Naive B cell (primary cell): Measurements from ENCODE around the gene FAM184B. TPM values are rescaled to one million over a fixed set of nuclear protein-coding genes. Genes with fewer than 3 reads are reported as not detected.
"Not testable (repeated sequence)": the region's sequence is repeated elsewhere in the genome, so short reads cannot be mapped to it uniquely, and the experiment has no call there.

Source experiments
- ATAC-seq, 2 donors: fragments of 150-1000 bp; cut with Tn5 transposase; 2 replicates each; pipeline ENCODE4 v1.10.0; 2021; ENCODE audit warnings: low read depth in 2 of 2, mild to moderate bottlenecking in 2 of 2, moderate library complexity in 2 of 2
- DNase-seq: peaks from one replicate; pipeline ENCODE4 v3.0.0; 2022
- H3K27ac Mint-ChIP-seq, 6 donors: one replicate each; pipeline ENCODE4 v1.8.0; 2020 to 2022; ENCODE audit warnings: mild to moderate bottlenecking in 6 of 6, mixed read lengths in 6 of 6, moderate library complexity in 5 of 6, inconsistent platforms in 2 of 6
- H3K27me3 Mint-ChIP-seq, 3 donors: one replicate each; pipeline ENCODE4 v1.8.0; 2021 to 2022; ENCODE audit warnings: mixed read lengths in 3 of 3, mild to moderate bottlenecking in 1 of 3
- H3K36me3 Mint-ChIP-seq, 2 donors: one replicate each; pipeline ENCODE4 v1.8.0; 2020 to 2022; ENCODE audit warnings: mixed read lengths in 2 of 2, inconsistent platforms in 1 of 2, mild to moderate bottlenecking in 1 of 2
- H3K4me1 Mint-ChIP-seq, 3 donors: one replicate each; pipeline ENCODE4 v1.8.0; 2020 to 2022; ENCODE audit warnings: mixed read lengths in 3 of 3, inconsistent platforms in 1 of 3, mild to moderate bottlenecking in 1 of 3, moderate library complexity in 1 of 3
- H3K4me3 Mint-ChIP-seq, 8 donors: one replicate each; pipeline ENCODE4 v1.8.0; 2020 to 2022; ENCODE audit warnings: mild to moderate bottlenecking in 8 of 8, mixed read lengths in 8 of 8, moderate library complexity in 8 of 8, inconsistent platforms in 2 of 8
- H3K9me3 Mint-ChIP-seq, 7 donors: one replicate each; pipeline ENCODE4 v1.8.0; 2020 to 2022; ENCODE audit warnings: mixed read lengths in 7 of 7, mild to moderate bottlenecking in 5 of 7, inconsistent platforms in 2 of 7, moderate library complexity in 1 of 7
- polyA plus RNA-seq, 6 donors: library from polyadenylated mRNA; unstranded; fragments of 300-500 nt; fragmentation: Illumina TruSeq; gene quantifications; one replicate each; pipeline ENCODE4 v1.2.3, GENCODE V29; 2021; ENCODE audit warnings: low read depth in 6 of 6

FAM184B gene
- polyA plus RNA-seq, 6 donors from 2014 or later: not detected

GRCh38 chr4:17704020-17704650, 77.3 kb downstream of the FAM184B start:
- H3K36me3 Mint-ChIP-seq: no peaks in the 10 kb centered on the region
- DNase-seq (no peak), ATAC-seq (no peak)
- H3K9me3 Mint-ChIP-seq: peaks cover 2 to 15% (median 7%) of the 10 kb centered on the region in 7 donors
- peaks cover 0 to 6% (median 6%) of the 10 kb centered on the region in 3 donors for H3K27me3 Mint-ChIP-seq
- H3K4me1 Mint-ChIP-seq: no peaks in the 10 kb centered on the region
- H3K4me3 Mint-ChIP-seq: no peak overlapping the region
- H3K27ac Mint-ChIP-seq: peak overlapping the region in 1 of 6 donors; percentile 87

- H3K27ac Mint-ChIP-seq: no peak overlapping the region
- H3K4me1 Mint-ChIP-seq: no peaks in the 10 kb centered on the region
- H3K36me3 Mint-ChIP-seq: no peaks in the 10 kb centered on the region
- H3K9me3 Mint-ChIP-seq: peaks cover 5 to 30% (median 17%) of the 10 kb centered on the region in 7 donors
- ATAC-seq: no peak
- no peak for DNase-seq
- H3K4me3 Mint-ChIP-seq: no peak overlapping the region
- H3K27me3 Mint-ChIP-seq: peaks cover 0 to 6% (median 6%) of the 10 kb centered on the region in 3 donors
These were observed 78.8 kb downstream of the FAM184B start for GRCh38 chr4:17702641-17703040.

GRCh38 chr4:17701882-17702281, 79.5 kb downstream of the FAM184B start:
- Mint-ChIP-seq H3K9me3 (peaks cover 5 to 31% (median 18%) of the 10 kb centered on the region in 7 donors), H3K27ac (no peak overlapping the region), H3K36me3 (no peaks in the 10 kb centered on the region), H3K27me3 (peaks cover 0 to 6% (median 6%) of the 10 kb centered on the region in 3 donors), H3K4me1 (no peaks in the 10 kb centered on the region), H3K4me3 (no peak overlapping the region)
- ATAC-seq: no peak
- DNase-seq: no peak

GRCh38 chr4:17701138-17701839, 80.1 kb downstream of the FAM184B start:
- no peaks in the 10 kb centered on the region for H3K4me1 Mint-ChIP-seq
- no peaks in the 10 kb centered on the region for H3K36me3 Mint-ChIP-seq
- H3K9me3 Mint-ChIP-seq: peaks cover 5 to 31% (median 19%) of the 10 kb centered on the region in 7 donors
- H3K27me3 Mint-ChIP-seq: peaks cover 0 to 6% (median 6%) of the 10 kb centered on the region in 3 donors
- no peak overlapping the region for H3K4me3 Mint-ChIP-seq
- no peak for DNase-seq
- no peak for ATAC-seq
- H3K27ac Mint-ChIP-seq: no peak overlapping the region

GRCh38 chr4:17699380-17699779, 82.0 kb downstream of the FAM184B start:
- Mint-ChIP-seq H3K27ac (no peak overlapping the region), H3K36me3 (no peaks in the 10 kb centered on the region), H3K27me3 (peaks cover 4 to 20% (median 6%) of the 10 kb centered on the region in 3 donors), H3K4me3 (no peak overlapping the region), H3K4me1 (no peaks in the 10 kb centered on the region), H3K9me3 (peaks cover 5 to 31% (median 19%) of the 10 kb centered on the region in 7 donors)
- DNase-seq: no peak
- ATAC-seq: no peak

- no peaks in the 10 kb centered on the region for H3K4me1 Mint-ChIP-seq
- H3K36me3 Mint-ChIP-seq: no peaks in the 10 kb centered on the region
- ATAC-seq (no peak), DNase-seq (no peak)
- H3K27ac Mint-ChIP-seq: peak overlapping the region in 1 of 6 donors; percentile 88
- H3K4me3 Mint-ChIP-seq: no peak overlapping the region
- H3K9me3 Mint-ChIP-seq: peaks cover 5 to 31% (median 19%) of the 10 kb centered on the region in 7 donors
- peaks cover 7 to 19% (median 10%) of the 10 kb centered on the region in 3 donors for H3K27me3 Mint-ChIP-seq
These were observed 83.3 kb downstream of the FAM184B start for GRCh38 chr4:17698116-17698515.

- H3K27me3 Mint-ChIP-seq: peaks cover 11 to 21% (median 18%) of the 10 kb centered on the region in 3 donors
- peak overlapping the region in 1 of 6 donors; percentile 58 for H3K27ac Mint-ChIP-seq
- ATAC-seq (no peak), DNase-seq (no peak)
- H3K4me1 Mint-ChIP-seq: no peaks in the 10 kb centered on the region
- no peak overlapping the region for H3K4me3 Mint-ChIP-seq
- H3K36me3 Mint-ChIP-seq: no peaks in the 10 kb centered on the region
- H3K9me3 Mint-ChIP-seq: peaks cover 5 to 27% (median 17%) of the 10 kb centered on the region in 7 donors
These were observed 86.1 kb downstream of the FAM184B start for GRCh38 chr4:17695341-17695740.

- Mint-ChIP-seq H3K27me3 (peaks cover 11 to 22% (median 21%) of the 10 kb centered on the region in 3 donors), H3K4me1 (no peaks in the 10 kb centered on the region), H3K4me3 (no peak overlapping the region), H3K27ac (no peak overlapping the region), H3K36me3 (no peaks in the 10 kb centered on the region), H3K9me3 (peaks cover 5 to 20% (median 16%) of the 10 kb centered on the region in 7 donors)
- ATAC-seq: no peak
- DNase-seq: no peak
These were observed 86.9 kb downstream of the FAM184B start for GRCh38 chr4:17694552-17694951.

GRCh38 chr4:17690898-17691297, 90.5 kb downstream of the FAM184B start:
- Mint-ChIP-seq H3K4me1 (no peaks in the 10 kb centered on the region), H3K27ac (no peak overlapping the region), H3K36me3 (no peaks in the 10 kb centered on the region), H3K27me3 (peaks cover 11 to 22% (median 21%) of the 10 kb centered on the region in 3 donors), H3K4me3 (no peak overlapping the region), H3K9me3 (no peaks in the 10 kb centered on the region)
- DNase-seq (no peak), ATAC-seq (no peak)

- Mint-ChIP-seq H3K27me3 (peaks cover 8 to 17% (median 15%) of the 10 kb centered on the region in 3 donors), H3K9me3 (no peaks in the 10 kb centered on the region), H3K36me3 (no peaks in the 10 kb centered on the region), H3K4me3 (no peak overlapping the region), H3K4me1 (no peaks in the 10 kb centered on the region), H3K27ac (peak overlapping the region in 1 of 6 donors; percentile 4)
- no peak for DNase-seq
- ATAC-seq: no peak
These were observed 91.3 kb downstream of the FAM184B start for GRCh38 chr4:17690135-17690534.

- Mint-ChIP-seq H3K4me3 (no peak overlapping the region), H3K4me1 (no peaks in the 10 kb centered on the region), H3K36me3 (no peaks in the 10 kb centered on the region), H3K27ac (no peak overlapping the region), H3K9me3 (peaks cover 0 to 2% (median 0%) of the 10 kb centered on the region in 7 donors), H3K27me3 (peaks cover under 1 to 17% (median 4%) of the 10 kb centered on the region in 3 donors)
- ATAC-seq (no peak), DNase-seq (no peak)
These were observed 93.4 kb downstream of the FAM184B start for GRCh38 chr4:17688011-17688441.

GRCh38 chr4:17687237-17687857, 94.1 kb downstream of the FAM184B start:
- Mint-ChIP-seq H3K36me3 (no peaks in the 10 kb centered on the region), H3K27ac (no peak overlapping the region), H3K9me3 (peaks cover 0 to 2% (median 0%) of the 10 kb centered on the region in 7 donors), H3K4me3 (no peak overlapping the region), H3K4me1 (no peaks in the 10 kb centered on the region), H3K27me3 (peaks cover 0 to 17% (median under 1%) of the 10 kb centered on the region in 3 donors)
- DNase-seq (no peak), ATAC-seq (no peak)

- H3K4me1 Mint-ChIP-seq, H3K9me3 Mint-ChIP-seq, H3K36me3 Mint-ChIP-seq, ATAC-seq, H3K4me3 Mint-ChIP-seq, DNase-seq, H3K27me3 Mint-ChIP-seq: not testable (repeated sequence)
- peak overlapping the region in 1 of 6 donors; percentile 20 for H3K27ac Mint-ChIP-seq
These were observed 96.8 kb downstream of the FAM184B start for GRCh38 chr4:17684648-17685047.
